Pons (tissue), 1 donor: Measurements from ENCODE around the gene GBP5.
"Not testable (repeated sequence)": the region's sequence is repeated elsewhere in the genome, so short reads cannot be mapped to it uniquely, and the experiment has no call there.

Experiments used
- DNase-seq: peaks from one replicate; pipeline ENCODE4 v3.0.0-alpha.2; 2016; ENCODE audit warnings: low spot score

Gene GBP5

GRCh38 chr1:89280766-89281165, 8.1 kb upstream of the GBP5 start:
- no peak for DNase-seq

GRCh38 chr1:89279011-89279466, 6.4 kb upstream of the GBP5 start:
- DNase-seq: no peak

- no peak for DNase-seq
Observed at GRCh38 chr1:89277725-89278124, 5.1 kb upstream of the GBP5 start.

GRCh38 chr1:89276690-89277089, 4.0 kb upstream of the GBP5 start:
- DNase-seq: no peak

GRCh38 chr1:89274411-89274857, 1.8 kb upstream of the GBP5 start:
- no peak for DNase-seq

- DNase-seq: no peak
Observed at GRCh38 chr1:89273324-89273778, 691 bp upstream of the GBP5 start.

- DNase-seq: no peak
Observed at GRCh38 chr1:89271341-89272015, 1.2 kb downstream of the GBP5 start.

GRCh38 chr1:89270423-89270822, 2.2 kb downstream of the GBP5 start:
- DNase-seq: no peak

- no peak for DNase-seq
Observed at GRCh38 chr1:89269277-89269676, 3.4 kb downstream of the GBP5 start.

GRCh38 chr1:89262643-89263042, 10.0 kb downstream of the GBP5 start:
- DNase-seq: no peak

- DNase-seq: no peak
Observed at GRCh38 chr1:89261926-89262515, 10.6 kb downstream of the GBP5 start.

- DNase-seq: no peak
Observed at GRCh38 chr1:89260566-89261255, 11.9 kb downstream of the GBP5 start.

- DNase-seq: no peak
Observed at GRCh38 chr1:89260042-89260441, 12.6 kb downstream of the GBP5 start.

GRCh38 chr1:89259283-89259971, 13.2 kb downstream of the GBP5 start:
- no peak for DNase-seq

GRCh38 chr1:89257041-89257440, 15.6 kb downstream of the GBP5 start:
- no peak for DNase-seq

GRCh38 chr1:89255581-89255980, 17.1 kb downstream of the GBP5 start:
- DNase-seq: not testable (repeated sequence)

- DNase-seq: no peak
Observed at GRCh38 chr1:89254658-89255287, 17.9 kb downstream of the GBP5 start.

GRCh38 chr1:89243046-89243445, 29.6 kb downstream of the GBP5 start:
- no peak for DNase-seq
